NOMO-1 (cell line): ENCODE measurements around the gene RASA3.

ENCODE experiments used
- DNase-seq, 2 experiments: peaks; one replicate each; lab custom pipeline; 2025; ENCODE audit not compliant: unreplicated experiment in 2 of 2; lab: John Stamatoyannopoulos, UW

The RASA3 gene

DNA sequence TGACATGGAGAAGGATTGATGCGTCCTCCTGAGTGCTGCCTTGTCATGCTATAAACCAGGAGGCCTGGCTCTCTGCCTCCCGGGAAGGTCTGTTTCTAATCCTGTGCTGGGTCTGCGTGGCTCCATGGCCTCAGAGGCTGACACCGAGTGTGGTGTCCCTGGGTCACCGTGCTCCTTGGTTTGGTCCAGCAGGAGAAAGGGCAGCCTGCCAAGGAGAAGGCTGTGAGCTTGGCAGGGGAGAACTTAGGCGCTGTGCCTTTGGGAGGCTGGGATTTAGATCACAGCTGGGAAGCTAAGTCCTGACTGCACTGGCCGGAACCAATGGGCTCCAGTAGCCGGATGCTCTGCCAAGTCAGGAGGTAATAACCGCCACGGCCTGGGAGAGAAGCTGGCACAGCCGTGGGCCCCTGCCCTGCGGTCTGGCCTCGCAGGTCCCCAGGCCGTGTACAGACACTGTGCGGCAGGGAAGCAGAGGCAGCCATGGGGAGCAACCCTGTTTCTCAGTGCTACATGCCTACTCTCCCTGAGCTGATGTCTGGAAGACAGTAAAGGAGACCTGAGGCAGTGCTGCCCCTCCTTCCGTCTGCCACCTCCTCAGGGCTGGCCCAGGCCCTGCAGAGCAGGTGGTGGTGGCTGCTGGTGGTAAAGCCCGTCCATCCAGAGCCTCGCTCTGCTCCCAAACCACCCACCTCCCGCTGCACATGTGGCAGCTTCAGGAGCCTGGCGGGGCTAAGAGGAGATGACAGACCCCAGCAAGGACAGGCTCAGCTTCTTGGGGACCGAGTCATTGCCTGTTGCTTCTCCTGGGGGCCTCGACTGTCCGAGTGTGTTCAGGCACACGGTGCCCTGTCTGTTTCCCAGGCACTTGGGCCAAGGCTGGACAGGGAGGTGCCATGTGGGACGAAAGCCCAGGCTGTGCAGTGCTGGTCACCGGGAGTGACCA is 203.5 kb downstream of the RASA3 start:
- DNase-seq = no peak
